GM19452 (cell line): ENCODE measurements around the gene TRIM69.
"Not testable (repeated sequence)": the region's sequence is repeated elsewhere in the genome, so short reads cannot be mapped to it uniquely, and the experiment has no call there.

ENCODE experiments used
- ATAC-seq: cut with Tn5 transposase; IDR thresholded peaks from one replicate; pipeline ENCODE4 v1.9.1; 2021; ENCODE audit not compliant: unreplicated experiment

Gene TRIM69, protein sequence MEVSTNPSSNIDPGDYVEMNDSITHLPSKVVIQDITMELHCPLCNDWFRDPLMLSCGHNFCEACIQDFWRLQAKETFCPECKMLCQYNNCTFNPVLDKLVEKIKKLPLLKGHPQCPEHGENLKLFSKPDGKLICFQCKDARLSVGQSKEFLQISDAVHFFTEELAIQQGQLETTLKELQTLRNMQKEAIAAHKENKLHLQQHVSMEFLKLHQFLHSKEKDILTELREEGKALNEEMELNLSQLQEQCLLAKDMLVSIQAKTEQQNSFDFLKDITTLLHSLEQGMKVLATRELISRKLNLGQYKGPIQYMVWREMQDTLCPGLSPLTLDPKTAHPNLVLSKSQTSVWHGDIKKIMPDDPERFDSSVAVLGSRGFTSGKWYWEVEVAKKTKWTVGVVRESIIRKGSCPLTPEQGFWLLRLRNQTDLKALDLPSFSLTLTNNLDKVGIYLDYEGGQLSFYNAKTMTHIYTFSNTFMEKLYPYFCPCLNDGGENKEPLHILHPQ

DNA sequence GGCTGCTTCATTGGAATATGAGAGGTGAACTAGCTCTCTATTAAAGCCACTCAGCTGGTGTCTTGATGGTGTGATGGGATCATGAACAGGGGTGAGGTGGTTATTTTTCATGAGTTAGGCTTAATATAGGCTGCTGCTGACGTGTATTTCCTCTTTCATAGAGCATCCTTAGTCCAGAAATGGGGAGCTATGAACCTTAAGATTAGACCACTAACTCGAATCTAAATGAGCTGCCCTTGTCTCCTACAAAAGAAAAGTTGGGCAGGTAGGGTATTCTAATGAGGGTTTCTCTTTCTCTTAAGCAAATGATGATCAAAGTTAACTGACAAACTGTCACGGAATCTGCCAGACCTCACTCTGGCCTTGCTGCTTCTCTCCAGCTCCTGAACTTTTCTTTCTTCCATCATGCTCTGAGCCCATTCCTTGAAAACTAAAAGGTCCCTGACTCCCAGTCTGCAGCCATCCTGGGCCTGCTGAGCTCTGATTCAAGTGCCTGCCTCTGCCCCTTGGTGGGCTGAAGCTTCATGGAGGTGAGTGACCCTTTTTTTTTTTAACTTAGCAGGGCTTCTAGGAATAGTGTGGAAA, at the start of gene TRIM69:
TSS of gene TRIM69 (plus strand) at position 348 of the 585 bp plus-strand sequence. CDS start at position 525, 177 bp downstream.
- no peak for ATAC-seq

DNA sequence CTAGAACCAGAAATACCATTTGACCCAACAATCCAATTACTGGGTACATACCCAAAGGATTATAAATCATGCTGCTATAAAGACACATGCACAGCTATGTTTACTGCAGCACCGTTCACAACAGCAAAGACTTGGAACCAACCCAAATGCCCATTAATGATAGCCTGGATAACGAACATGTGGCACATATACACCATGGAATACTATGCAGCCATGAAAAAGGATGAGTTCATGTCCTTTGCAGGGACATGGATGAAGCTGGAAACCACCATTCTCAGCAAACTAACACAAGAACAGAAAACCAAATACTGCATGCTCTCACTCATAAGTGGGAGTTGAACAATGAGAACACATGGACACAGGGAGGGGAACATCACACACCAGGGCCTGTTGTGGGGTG, 47.0 kb upstream of the TRIM69 start:
- ATAC-seq, result not testable (repeated sequence)

DNA sequence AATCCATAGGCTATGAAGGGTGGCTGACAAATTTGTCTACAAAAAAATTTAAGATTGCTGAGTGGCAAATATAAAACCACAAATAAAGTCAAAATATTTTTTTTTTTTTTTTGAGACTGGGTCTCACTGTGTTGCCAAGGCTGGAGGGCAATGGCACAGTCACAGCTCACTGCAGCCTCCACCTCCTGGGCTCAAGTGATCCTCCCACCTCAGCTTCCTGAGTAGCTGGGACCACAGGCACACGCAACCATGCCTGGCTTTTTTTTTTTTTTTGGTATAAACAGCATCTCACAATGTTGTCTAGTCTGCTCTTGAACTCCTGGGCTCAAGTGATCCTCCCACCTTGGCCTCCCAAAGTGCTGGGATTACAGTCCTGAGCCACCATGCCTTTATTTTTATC, 46.1 kb upstream of the TRIM69 start:
- ATAC-seq, result not testable (repeated sequence)

DNA sequence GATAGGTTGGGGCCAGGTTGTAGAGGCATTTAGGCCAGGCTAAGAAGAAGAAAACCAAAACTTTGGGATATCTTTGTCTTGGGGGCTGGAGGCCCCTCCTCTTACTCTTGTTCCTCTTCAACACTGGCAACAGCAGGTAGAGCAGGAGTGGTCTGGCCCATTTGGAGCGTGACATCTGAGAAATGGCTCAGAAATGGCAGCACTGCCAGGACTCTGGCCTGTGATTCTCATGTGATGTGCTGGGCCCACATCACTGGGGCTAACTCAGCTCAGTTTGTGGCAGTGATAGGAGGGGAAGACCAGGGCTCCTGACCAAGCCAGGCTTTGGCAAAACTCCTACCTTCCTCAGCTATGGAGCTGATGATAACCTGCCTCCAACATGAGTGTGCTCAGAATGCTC, 43.7 kb upstream of the TRIM69 start:
- ATAC-seq, result no peak

DNA sequence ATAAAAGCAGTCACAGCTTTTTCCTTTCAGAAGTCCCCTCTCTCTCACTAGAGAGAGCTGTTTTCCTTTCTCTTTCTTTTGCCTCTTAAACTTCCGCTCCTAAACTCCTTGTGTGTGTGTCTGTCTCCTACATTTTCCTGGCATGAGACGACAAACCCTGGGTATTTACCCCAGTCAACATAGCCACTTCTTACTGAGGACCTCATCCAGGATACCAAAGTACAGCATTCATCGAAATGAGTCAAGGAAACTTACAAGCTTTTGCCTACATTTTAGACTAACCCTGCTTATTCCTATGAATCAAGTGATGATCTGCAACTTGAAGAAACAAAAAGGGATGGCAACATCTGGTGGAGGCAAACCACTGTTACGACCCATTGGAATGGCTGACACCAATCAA, 41.9 kb upstream of the TRIM69 start:
- ATAC-seq, result no peak

DNA sequence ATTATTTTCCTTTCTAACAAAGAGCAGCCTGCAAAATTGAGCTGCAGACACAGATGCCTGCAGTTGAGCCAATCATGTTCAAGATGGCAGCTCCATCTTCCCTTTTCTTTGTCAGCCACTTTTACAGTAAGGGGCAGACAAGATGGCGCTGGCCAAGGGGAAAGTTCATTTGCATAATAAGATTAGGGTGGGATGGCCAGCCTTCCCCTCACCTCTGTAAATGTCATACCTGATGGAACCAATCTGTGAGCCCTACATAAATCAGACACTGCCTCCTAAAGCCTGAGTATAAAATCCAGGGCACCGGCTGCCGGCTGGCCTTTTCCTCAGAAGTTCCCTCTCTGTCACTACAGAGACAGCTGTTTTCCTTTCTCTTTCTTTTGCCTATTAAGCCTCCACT, 41.0 kb upstream of the TRIM69 start:
- ATAC-seq, result no peak

DNA sequence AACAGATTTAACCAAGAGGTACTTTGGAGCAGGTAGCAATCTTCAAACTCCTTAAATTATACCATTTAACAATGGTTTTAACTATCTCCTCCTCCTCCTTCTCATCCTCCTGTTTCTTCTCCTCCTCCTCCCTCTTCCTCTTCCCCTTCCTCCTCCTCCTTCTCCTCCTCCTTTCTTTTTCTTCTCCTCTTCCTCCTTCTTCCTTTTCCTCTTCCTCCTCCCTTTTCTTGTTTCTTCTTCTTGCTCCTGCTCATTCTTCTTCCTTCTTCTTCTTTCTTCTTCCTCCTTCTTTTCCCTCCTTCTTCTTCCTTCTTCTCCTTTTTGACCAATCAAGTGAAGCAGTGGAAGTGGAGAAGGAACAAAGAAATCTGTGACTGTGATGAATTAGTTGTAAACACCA, 39.3 kb upstream of the TRIM69 start:
- no peak for ATAC-seq

DNA sequence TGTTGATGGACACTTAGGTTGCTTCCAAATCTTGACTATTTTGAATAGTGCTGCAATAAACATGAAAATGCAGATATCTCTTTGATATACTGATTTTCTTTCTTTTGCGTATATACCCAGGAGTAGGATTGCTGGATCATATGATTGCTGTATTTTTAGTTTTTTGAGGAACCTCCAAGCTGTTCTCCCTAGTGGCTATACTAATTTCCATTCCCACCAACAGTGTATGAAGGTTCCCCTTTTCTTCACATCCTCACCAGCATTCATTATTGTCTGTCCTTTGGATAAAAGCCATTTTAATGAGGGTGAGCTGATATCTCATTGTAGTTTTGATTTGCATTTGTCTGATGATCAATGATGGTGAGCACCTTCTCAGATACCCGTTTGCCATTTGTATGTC, 37.7 kb upstream of the TRIM69 start:
- no peak for ATAC-seq

DNA sequence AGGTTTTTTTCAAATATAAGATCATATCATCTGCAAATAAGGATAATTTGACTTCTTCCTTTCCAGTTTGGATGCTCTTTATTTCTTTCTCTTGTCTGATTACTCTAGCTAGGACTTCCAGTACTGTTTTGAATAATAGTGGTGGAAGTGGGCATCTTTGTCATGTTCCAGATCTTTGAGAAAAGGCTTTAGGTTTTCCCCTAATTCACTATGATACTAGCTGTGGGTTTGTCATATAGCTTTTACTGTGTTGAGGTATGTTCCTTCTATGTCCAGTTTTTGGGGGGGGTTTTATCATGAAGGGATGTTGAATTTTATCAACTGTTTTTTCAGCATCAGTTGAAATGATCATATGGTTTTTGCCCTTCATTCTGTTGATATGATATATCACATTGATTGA, 35.7 kb upstream of the TRIM69 start:
- not testable (repeated sequence) for ATAC-seq

DNA sequence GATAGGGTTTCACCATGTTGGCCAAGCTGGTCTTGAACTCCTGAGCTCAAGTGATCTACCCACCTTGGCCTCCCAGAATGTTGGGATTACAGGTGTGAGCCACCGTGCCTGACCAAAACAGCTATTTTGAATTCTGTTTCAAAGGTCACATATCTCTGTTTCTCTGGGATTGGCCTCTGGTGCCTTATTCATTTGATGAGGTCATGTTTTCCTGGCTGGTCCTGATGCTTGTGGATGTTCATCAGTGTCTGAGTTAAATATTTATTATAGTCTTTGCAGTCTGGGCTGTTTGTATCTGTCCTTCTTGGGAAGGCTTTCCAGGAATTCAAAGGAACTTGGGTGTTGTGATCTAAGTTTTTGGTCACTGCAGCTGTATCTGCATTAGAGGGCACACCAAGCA, 30.3 kb upstream of the TRIM69 start:
- no peak for ATAC-seq

DNA sequence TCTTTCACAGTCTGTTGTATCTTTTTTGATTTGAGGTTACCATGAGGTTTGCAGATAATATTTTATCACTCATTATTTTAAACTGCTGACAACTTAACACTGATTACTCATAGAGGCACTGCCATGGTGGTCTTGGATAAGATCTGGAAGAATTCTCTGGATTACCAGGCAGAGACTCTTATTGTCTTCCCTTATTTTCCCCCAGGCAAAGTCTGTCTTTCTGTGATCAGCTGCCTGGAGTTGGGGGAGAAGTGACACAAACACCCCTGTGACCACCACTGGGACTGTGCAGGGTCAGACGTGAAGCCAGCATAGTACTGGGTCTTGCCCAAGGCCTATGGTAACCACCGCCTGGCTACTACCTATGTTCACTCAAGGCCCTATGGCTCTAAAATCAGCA, 29.9 kb upstream of the TRIM69 start:
- no peak for ATAC-seq

DNA sequence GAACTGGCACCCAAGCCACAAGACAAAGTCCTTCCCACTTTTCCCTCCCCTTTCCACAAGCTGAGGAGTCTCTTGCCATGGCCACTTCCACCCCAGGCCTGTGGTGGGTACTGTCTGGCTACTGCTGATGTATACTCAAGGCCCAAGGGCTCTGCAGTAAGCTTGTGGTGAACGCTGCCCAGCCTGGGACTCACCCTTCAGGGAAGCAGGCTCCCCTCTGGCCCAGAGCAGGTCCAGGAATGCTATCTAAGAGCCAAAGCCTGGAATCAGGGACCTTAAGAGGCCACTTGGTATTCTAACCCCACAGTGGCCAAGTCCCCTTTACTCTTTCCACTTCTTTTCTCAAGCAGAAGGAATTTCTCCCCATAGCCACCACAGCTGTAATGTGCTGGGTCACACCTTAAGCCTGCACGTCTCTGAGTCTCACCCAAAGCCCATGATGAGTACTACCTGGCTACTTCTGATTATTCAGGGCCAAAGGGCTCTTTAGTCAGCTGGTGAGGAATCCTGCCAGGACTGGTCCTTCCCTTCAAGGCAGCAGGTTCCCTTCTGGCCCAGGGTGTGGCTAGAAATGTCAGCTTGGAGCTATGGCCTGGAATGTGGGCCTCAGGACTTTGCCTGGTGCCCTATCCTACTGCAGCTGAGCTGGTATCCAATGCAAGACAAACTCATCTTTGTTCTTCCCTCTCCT, 29.2 kb upstream of the TRIM69 start:
- no peak for ATAC-seq

DNA sequence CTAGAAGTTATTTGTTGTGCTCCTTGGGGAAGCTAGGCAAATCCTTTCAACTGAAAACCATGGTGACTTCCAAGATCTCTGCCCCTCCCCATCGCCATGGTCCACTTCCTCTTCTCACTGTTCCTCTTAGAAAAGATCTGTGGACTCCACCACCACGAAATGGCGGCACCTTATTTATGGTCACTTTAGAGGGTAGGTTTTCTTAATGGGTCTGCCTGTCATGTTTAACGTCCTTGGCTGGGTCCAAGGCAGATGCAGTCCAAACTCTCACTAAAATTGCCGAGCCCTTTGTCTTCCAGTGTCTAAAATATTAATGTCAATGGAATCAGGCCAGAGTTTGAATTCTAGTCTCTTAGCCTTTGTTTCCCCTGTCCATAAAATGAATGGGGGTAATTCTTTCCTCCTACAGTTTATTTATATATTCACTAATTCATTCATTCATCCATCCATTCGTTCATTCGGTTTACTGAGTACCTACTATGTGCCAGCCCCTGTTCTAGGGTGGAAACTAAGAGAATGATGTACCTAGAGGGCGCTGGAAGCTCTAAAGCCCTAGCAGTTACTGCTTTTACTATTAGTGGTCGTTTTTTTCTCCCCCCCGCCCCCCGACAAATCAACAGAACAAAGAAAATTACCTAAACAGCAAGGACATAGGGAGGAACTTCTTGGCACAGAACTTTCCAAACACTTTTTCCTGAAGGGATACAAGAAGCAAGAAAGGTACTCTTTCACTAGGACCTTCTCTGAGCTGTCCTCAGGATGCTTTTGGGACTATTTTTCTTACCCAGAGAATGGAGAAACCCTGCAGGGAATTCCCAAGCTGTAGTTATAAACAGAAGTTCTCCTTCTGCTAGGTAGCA, 25.9 kb upstream of the TRIM69 start:
- no peak for ATAC-seq

DNA sequence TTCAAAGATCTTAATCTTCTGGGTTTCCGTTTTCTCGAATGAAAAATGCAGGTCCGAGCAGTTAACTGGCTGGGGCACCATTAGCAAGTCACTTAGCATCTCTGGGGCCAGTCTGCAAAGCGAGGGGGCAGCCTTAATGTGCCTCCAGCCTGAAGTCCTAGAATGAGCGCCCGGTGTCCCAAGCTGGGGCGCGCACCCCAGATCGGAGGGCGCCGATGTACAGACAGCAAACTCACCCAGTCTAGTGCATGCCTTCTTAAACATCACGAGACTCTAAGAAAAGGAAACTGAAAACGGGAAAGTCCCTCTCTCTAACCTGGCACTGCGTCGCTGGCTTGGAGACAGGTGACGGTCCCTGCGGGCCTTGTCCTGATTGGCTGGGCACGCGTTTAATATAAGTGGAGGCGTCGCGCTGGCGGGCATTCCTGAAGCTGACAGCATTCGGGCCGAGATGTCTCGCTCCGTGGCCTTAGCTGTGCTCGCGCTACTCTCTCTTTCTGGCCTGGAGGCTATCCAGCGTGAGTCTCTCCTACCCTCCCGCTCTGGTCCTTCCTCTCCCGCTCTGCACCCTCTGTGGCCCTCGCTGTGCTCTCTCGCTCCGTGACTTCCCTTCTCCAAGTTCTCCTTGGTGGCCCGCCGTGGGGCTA, 25.1 kb upstream of the TRIM69 start, which contains the start of the genes B2M and PATL2:
TSS of gene B2M (plus strand) at position 422 of the 647 bp plus-strand sequence. CDS start at position 452, 30 bp downstream.
TSS of gene PATL2 (minus strand) at position 228 of the 647 bp plus-strand sequence. CDS start 34,833 bp downstream, outside the sequence.
- peak; percentile 74 for ATAC-seq

DNA sequence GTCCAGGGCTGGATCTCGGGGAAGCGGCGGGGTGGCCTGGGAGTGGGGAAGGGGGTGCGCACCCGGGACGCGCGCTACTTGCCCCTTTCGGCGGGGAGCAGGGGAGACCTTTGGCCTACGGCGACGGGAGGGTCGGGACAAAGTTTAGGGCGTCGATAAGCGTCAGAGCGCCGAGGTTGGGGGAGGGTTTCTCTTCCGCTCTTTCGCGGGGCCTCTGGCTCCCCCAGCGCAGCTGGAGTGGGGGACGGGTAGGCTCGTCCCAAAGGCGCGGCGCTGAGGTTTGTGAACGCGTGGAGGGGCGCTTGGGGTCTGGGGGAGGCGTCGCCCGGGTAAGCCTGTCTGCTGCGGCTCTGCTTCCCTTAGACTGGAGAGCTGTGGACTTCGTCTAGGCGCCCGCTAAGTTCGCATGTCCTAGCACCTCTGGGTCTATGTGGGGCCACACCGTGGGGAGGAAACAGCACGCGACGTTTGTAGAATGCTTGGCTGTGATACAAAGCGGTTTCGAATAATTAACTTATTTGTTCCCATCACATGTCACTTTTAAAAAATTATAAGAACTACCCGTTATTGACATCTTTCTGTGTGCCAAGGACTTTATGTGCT, 24.5 kb upstream of the TRIM69 start:
- ATAC-seq, result peak; percentile 14

DNA sequence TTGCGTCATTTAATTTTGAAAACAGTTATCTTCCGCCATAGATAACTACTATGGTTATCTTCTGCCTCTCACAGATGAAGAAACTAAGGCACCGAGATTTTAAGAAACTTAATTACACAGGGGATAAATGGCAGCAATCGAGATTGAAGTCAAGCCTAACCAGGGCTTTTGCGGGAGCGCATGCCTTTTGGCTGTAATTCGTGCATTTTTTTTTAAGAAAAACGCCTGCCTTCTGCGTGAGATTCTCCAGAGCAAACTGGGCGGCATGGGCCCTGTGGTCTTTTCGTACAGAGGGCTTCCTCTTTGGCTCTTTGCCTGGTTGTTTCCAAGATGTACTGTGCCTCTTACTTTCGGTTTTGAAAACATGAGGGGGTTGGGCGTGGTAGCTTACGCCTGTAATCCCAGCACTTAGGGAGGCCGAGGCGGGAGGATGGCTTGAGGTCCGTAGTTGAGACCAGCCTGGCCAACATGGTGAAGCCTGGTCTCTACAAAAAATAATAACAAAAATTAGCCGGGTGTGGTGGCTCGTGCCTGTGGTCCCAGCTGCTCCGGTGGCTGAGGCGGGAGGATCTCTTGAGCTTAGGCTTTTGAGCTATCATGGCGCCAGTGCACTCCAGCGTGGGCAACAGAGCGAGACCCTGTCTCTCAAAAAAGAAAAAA, 23.9 kb upstream of the TRIM69 start:
- ATAC-seq, result no peak

DNA sequence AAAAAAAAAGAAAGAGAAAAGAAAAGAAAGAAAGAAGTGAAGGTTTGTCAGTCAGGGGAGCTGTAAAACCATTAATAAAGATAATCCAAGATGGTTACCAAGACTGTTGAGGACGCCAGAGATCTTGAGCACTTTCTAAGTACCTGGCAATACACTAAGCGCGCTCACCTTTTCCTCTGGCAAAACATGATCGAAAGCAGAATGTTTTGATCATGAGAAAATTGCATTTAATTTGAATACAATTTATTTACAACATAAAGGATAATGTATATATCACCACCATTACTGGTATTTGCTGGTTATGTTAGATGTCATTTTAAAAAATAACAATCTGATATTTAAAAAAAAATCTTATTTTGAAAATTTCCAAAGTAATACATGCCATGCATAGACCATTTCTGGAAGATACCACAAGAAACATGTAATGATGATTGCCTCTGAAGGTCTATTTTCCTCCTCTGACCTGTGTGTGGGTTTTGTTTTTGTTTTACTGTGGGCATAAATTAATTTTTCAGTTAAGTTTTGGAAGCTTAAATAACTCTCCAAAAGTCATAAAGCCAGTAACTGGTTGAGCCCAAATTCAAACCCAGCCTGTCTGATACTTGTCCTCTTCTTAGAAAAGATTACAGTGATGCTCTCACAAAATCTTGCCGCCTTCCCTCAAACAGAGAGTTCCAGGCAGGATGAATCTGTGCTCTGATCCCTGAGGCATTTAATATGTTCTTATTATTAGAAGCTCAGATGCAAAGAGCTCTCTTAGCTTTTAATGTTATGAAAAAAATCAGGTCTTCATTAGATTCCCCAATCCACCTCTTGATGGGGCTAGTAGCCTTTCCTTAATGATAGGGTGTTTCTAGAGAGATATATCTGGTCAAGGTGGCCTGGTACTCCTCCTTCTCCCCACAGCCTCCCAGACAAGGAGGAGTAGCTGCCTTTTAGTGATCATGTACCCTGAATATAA, 23.0 kb upstream of the TRIM69 start:
- ATAC-seq, result no peak

DNA sequence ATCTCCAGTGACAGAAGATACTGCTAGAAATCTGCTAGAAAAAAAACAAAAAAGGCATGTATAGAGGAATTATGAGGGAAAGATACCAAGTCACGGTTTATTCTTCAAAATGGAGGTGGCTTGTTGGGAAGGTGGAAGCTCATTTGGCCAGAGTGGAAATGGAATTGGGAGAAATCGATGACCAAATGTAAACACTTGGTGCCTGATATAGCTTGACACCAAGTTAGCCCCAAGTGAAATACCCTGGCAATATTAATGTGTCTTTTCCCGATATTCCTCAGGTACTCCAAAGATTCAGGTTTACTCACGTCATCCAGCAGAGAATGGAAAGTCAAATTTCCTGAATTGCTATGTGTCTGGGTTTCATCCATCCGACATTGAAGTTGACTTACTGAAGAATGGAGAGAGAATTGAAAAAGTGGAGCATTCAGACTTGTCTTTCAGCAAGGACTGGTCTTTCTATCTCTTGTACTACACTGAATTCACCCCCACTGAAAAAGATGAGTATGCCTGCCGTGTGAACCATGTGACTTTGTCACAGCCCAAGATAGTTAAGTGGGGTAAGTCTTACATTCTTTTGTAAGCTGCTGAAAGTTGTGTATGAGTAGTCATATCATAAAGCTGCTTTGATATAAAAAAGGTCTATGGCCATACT, 21.1 kb upstream of the TRIM69 start:
- ATAC-seq, result no peak
